Measurements from ENCODE around the gene RYR1. TPM values are rescaled to one million over a fixed set of nuclear protein-coding genes. Genes with fewer than 3 reads are reported as not detected.
A peak's percentile ranks its signal among the peaks of the same experiment; 100 is the strongest.

Gene RYR1
- total and polyA plus RNA-seq, 2 of the 8 experiments (the other 6 are each of a cell fraction or from before 2014, with no cell fraction given) = 5.8 to 11.8 TPM

- Histone ChIP-seq H3K14ac (ENCODE audit: insufficient read length) (no peak overlapping the region), H3K36me3 (ENCODE audit: control insufficient read depth in 2 of 4, insufficient read depth in 4 of 4, low read length in 3 of 4) (no peaks in the 10 kb centered on the region), H4K5ac (ENCODE audit: insufficient read length, low read depth, low read length) (no peak overlapping the region)
Measured at GRCh38 chr19:38424272-38424671, 9.2 kb upstream of the RYR1 start.

More at GRCh38 chr19:38424272-38424671, 9.2 kb upstream of the RYR1 start:
- Histone ChIP-seq H2BK120ac (replicated peaks; ENCODE audit: low read depth, low read length) (no peak overlapping the region), H3K18ac (ENCODE audit: extremely low read depth, low read length) (no peak overlapping the region), H3K9me3 (ENCODE audit: insufficient read depth in 2 of 2, low read depth in 1 of 2, low read length in 1 of 2) (no peaks in the 10 kb centered on the region), H2BK5ac (ENCODE audit: low read depth, low read length) (no peak overlapping the region), H4K8ac (ENCODE audit: extremely low read depth, insufficient read depth, low read length) (no peak overlapping the region), H3K4me1 (replicated peaks in 1 of 4; ENCODE audit: control insufficient read depth in 3 of 4, insufficient read depth in 4 of 4, low read length in 3 of 4) (peaks cover 4 to 8% (median 8%) of the 10 kb centered on the region in 4 experiments; a peak in 6 of 7 replicates), H3K4ac (replicated peaks; ENCODE audit: insufficient read length, low read depth, low read length) (no peak overlapping the region), H3K4me2 (ENCODE audit: insufficient read depth in 1 of 2, low read depth in 2 of 2, low read length in 2 of 2) (no peak overlapping the region), H3K79me2 (ENCODE audit: control insufficient read depth in 1 of 2, insufficient read depth in 2 of 2, low read length in 2 of 2) (no peaks in the 10 kb centered on the region), H3K4me3 (ENCODE audit: extremely low read depth in 1 of 4, insufficient read depth in 2 of 4, low read depth in 3 of 4, low read length in 4 of 4) (no peak overlapping the region), H2AFZ (ENCODE audit: low read length) (no peak overlapping the region), H4K91ac (replicated peaks; ENCODE audit: insufficient read length, low read length) (no peak overlapping the region), H2AK5ac (ENCODE audit: low read depth, low read length) (no peak overlapping the region), H3K23me2 (ENCODE audit: low read depth, low read length) (no peaks in the 10 kb centered on the region; the same call in 1 of the 2 replicates), H3K27me3 (replicated peaks in 1 of 4; ENCODE audit: control insufficient read depth in 3 of 4, extremely low read depth in 1 of 4, insufficient read depth in 3 of 4, low read length in 3 of 4) (no peaks in the 10 kb centered on the region), H3K9ac (replicated peaks in 1 of 4; ENCODE audit: extremely low read depth in 1 of 4, low read depth in 3 of 4, low read length in 3 of 4) (no peak overlapping the region), H2BK12ac (ENCODE audit: low read depth, low read length) (peak overlapping the region; percentile 68; the same call in 1 of the 2 replicates), H3K27ac (ENCODE audit: low read depth, low read length) (no peak overlapping the region), H3K79me1 (ENCODE audit: low read depth, low read length) (no peaks in the 10 kb centered on the region), H3K23ac (ENCODE audit: insufficient read length) (no peak overlapping the region), H2BK20ac (ENCODE audit: low read length) (no peak overlapping the region), H2BK15ac (ENCODE audit: low read length) (no peak overlapping the region), H3K56ac (replicated peaks; ENCODE audit: insufficient read length, low read depth, low read length) (no peak overlapping the region), H4K20me1 (replicated peaks in 1 of 2; ENCODE audit: control insufficient read depth in 1 of 2, insufficient read depth in 2 of 2, low read length in 2 of 2) (no peaks in the 10 kb centered on the region)
- TF ChIP-seq CREB1 (IDR thresholded peaks at IDR 0.05) (no peak), HDAC2 (IDR thresholded peaks at IDR 0.05; ENCODE audit: borderline replicate concordance in 1 of 2, low read depth in 2 of 2, low read length in 2 of 2) (no peak), EGR1 (IDR thresholded peaks at IDR 0.05; ENCODE audit: borderline replicate concordance, low read depth, low read length) (no peak), YY1 (IDR thresholded peaks at IDR 0.05; ENCODE audit: low read depth, low read length) (no peak)
- 83% methylated on average over 3 of the region's 5 CpGs; no CpG with 5 or more reads in 1 of the 2 experiments for WGBS, 2 experiments (ENCODE audit: extremely low coverage in 1 of 2, insufficient coverage in 1 of 2, insufficient read length in 1 of 2, insufficient replicate concordance in 2 of 2, low coverage in 1 of 2, low lambda C conversion rate in 2 of 2, missing lambda C conversion rate in 1 of 2)
- ChIA-PET POLR2A (ENCODE audit: partially characterized antibody) (interaction anchor here (0.9 to 1.2 kb wide), 3 partner anchors 11 to 160 kb away, joined by 3 to 5 read pairs (median 4); no protein-coding TSS in a partner anchor), CTCF (ENCODE audit: partially characterized antibody) (interaction anchor here (0.6 to 3.2 kb wide), 7 partner anchors 10 to 491 kb away, joined by 3 to 10 read pairs (median 4); partner anchors contain the start of gene FAM98C)
- DNase-seq (ENCODE audit: low read depth in 1 of 2, low spot score in 2 of 2) = no peak
- FAIRE-seq = no peak
